Mononuclear cell (primary cell): Measurements from ENCODE around the gene FMNL2. TPM values are rescaled to one million over a fixed set of nuclear protein-coding genes. Genes with fewer than 3 reads are reported as not detected.
"Not testable (repeated sequence)": the region's sequence is repeated elsewhere in the genome, so short reads cannot be mapped to it uniquely, and the experiment has no call there.

Experiments
- H3K27me3 ChIP-seq: 2 replicates; pipeline ENCODE4 v1.6.0; 2011; ENCODE audit warnings: low read length, control low read depth; ENCODE audit not compliant: insufficient read depth
- H3K4me1 ChIP-seq: 2 replicates; pipeline ENCODE4 v1.5.1; 2011; ENCODE audit warnings: mild to moderate bottlenecking, low read length, control low read depth; ENCODE audit not compliant: insufficient read depth
- H3K4me3 ChIP-seq: 2 replicates; pipeline ENCODE4 v1.5.1; 2011; ENCODE audit warnings: mild to moderate bottlenecking, low read length, moderate library complexity
- H3K9me3 ChIP-seq: 2 replicates; pipeline ENCODE4 v1.5.1; 2011; ENCODE audit warnings: low read depth, mild to moderate bottlenecking, control low read depth, low read length
- total RNA-seq: library from RNA; depleted of rRNA; stranded (reverse); fragments of >200 nt; gene quantifications from one replicate; pipeline ENCODE4 v1.2.3, GENCODE V29; 2012

FMNL2 gene
- total RNA-seq, 1 donor, result 1.2 TPM

- H3K27me3 ChIP-seq, result no peaks in the 10 kb centered on the region
- no peaks in the 10 kb centered on the region for H3K9me3 ChIP-seq
- no peaks in the 10 kb centered on the region for H3K4me1 ChIP-seq
- H3K4me3 ChIP-seq, result no peak overlapping the region
These were observed 44.1 kb downstream of the FMNL2 start for GRCh38 chr2:152379089-152379488.

- H3K4me1 ChIP-seq, result no peaks in the 10 kb centered on the region
- H3K9me3 ChIP-seq, result no peaks in the 10 kb centered on the region
- no peak overlapping the region for H3K4me3 ChIP-seq
- H3K27me3 ChIP-seq, result no peaks in the 10 kb centered on the region
These were observed 45.5 kb downstream of the FMNL2 start for GRCh38 chr2:152380261-152381055.

GRCh38 chr2:152383702-152384101 is 48.7 kb downstream of the FMNL2 start:
- H3K9me3 ChIP-seq, result no peaks in the 10 kb centered on the region
- H3K4me1 ChIP-seq, result no peaks in the 10 kb centered on the region
- H3K4me3 ChIP-seq, result no peak overlapping the region
- H3K27me3 ChIP-seq, result no peaks in the 10 kb centered on the region

GRCh38 chr2:152384992-152385391 is 50.0 kb downstream of the FMNL2 start:
- Histone ChIP-seq H3K4me1 (no peaks in the 10 kb centered on the region), H3K27me3 (no peaks in the 10 kb centered on the region), H3K4me3 (no peak overlapping the region), H3K9me3 (no peaks in the 10 kb centered on the region)

GRCh38 chr2:152385650-152386049 is 50.7 kb downstream of the FMNL2 start:
- Histone ChIP-seq H3K4me3 (no peak overlapping the region), H3K27me3 (no peaks in the 10 kb centered on the region), H3K4me1 (no peaks in the 10 kb centered on the region), H3K9me3 (no peaks in the 10 kb centered on the region)

- Histone ChIP-seq H3K4me1 (no peaks in the 10 kb centered on the region), H3K9me3 (no peaks in the 10 kb centered on the region), H3K27me3 (no peaks in the 10 kb centered on the region), H3K4me3 (no peak overlapping the region)
These were observed 51.3 kb downstream of the FMNL2 start for GRCh38 chr2:152386266-152386665.

- no peak overlapping the region for H3K4me3 ChIP-seq
- H3K4me1 ChIP-seq, result no peaks in the 10 kb centered on the region
- H3K9me3 ChIP-seq, result no peaks in the 10 kb centered on the region
- no peaks in the 10 kb centered on the region for H3K27me3 ChIP-seq
These were observed 52.1 kb downstream of the FMNL2 start for GRCh38 chr2:152387041-152387440.

GRCh38 chr2:152388269-152388668 is 53.3 kb downstream of the FMNL2 start:
- not testable (repeated sequence) for H3K9me3 ChIP-seq, H3K27me3 ChIP-seq, H3K4me1 ChIP-seq, H3K4me3 ChIP-seq

GRCh38 chr2:152389483-152389882 is 54.5 kb downstream of the FMNL2 start:
- H3K4me1 ChIP-seq, result no peaks in the 10 kb centered on the region
- H3K27me3 ChIP-seq, result no peaks in the 10 kb centered on the region
- no peak overlapping the region for H3K4me3 ChIP-seq
- H3K9me3 ChIP-seq, result no peaks in the 10 kb centered on the region

- Histone ChIP-seq H3K4me1 (no peaks in the 10 kb centered on the region), H3K9me3 (no peaks in the 10 kb centered on the region), H3K4me3 (no peak overlapping the region), H3K27me3 (no peaks in the 10 kb centered on the region)
These were observed 55.9 kb downstream of the FMNL2 start for GRCh38 chr2:152390837-152391236.

- Histone ChIP-seq H3K9me3 (no peaks in the 10 kb centered on the region), H3K4me1 (no peaks in the 10 kb centered on the region), H3K4me3 (no peak overlapping the region)
These were observed 56.3 kb downstream of the FMNL2 start for GRCh38 chr2:152391318-152391717.

GRCh38 chr2:152393377-152393776 is 58.4 kb downstream of the FMNL2 start:
- H3K4me3 ChIP-seq, result no peak overlapping the region
- no peaks in the 10 kb centered on the region for H3K9me3 ChIP-seq
- H3K27me3 ChIP-seq, result no peaks in the 10 kb centered on the region
- H3K4me1 ChIP-seq, result no peaks in the 10 kb centered on the region

More at GRCh38 chr2:152391318-152391717, 56.3 kb downstream of the FMNL2 start:
- H3K27me3 ChIP-seq, result no peaks in the 10 kb centered on the region

GRCh38 chr2:152394326-152394725 is 59.4 kb downstream of the FMNL2 start:
- no peaks in the 10 kb centered on the region for H3K4me1 ChIP-seq
- H3K27me3 ChIP-seq, result no peaks in the 10 kb centered on the region

GRCh38 chr2:152395103-152395502 is 60.1 kb downstream of the FMNL2 start:
- no peaks in the 10 kb centered on the region for H3K27me3 ChIP-seq

More at GRCh38 chr2:152394326-152394725, 59.4 kb downstream of the FMNL2 start:
- Histone ChIP-seq H3K9me3 (no peaks in the 10 kb centered on the region), H3K4me3 (no peak overlapping the region)

GRCh38 chr2:152395572-152395971 is 60.6 kb downstream of the FMNL2 start:
- Histone ChIP-seq H3K27me3 (no peaks in the 10 kb centered on the region), H3K9me3 (no peaks in the 10 kb centered on the region), H3K4me3 (no peak overlapping the region), H3K4me1 (no peaks in the 10 kb centered on the region)

More at GRCh38 chr2:152395103-152395502, 60.1 kb downstream of the FMNL2 start:
- H3K4me3 ChIP-seq, result no peak overlapping the region
- no peaks in the 10 kb centered on the region for H3K4me1 ChIP-seq
- no peaks in the 10 kb centered on the region for H3K9me3 ChIP-seq

- H3K27me3 ChIP-seq, result no peaks in the 10 kb centered on the region
- H3K9me3 ChIP-seq, result no peaks in the 10 kb centered on the region
- no peak overlapping the region for H3K4me3 ChIP-seq
- no peaks in the 10 kb centered on the region for H3K4me1 ChIP-seq
These were observed 61.1 kb downstream of the FMNL2 start for GRCh38 chr2:152396051-152396511.
